ENCODE measurements around the gene CELSR1.

Gene CELSR1

DNA sequence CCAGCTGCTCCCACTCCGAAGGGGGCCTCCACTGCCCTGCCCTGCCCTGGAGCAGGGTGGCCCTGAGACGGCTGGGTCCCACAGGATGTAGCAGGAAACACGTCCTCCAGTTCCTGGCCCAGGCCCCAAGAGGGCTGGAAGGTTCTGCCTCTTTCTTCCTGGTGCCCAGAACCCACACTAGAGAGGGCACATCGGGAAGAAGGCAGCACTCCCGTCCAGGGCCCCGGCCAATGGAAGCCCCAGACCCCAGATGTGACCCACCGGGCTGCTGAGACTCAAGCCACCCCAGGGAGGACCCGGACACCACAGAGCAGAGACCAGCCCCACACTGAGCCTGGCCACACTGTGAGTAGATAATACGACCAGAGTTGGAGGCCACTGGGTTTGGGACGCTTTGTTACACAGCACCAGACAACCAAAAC, 71.2 kb downstream of the CELSR1 start:
- H3K4me3 ChIP-seq (ENCODE audit: low read length in 2 of 2), result no peak overlapping the region
- H4K91ac ChIP-seq (ENCODE audit: low read depth, low read length, poor library complexity), result no peak overlapping the region
- DNase-seq (ENCODE audit: low spot score), result no peak
- no peak overlapping the region for H2AK5ac ChIP-seq (ENCODE audit: low read depth, low read length)
- H2BK5ac ChIP-seq (ENCODE audit: low read length), result no peak overlapping the region
- no peak overlapping the region for H4K8ac ChIP-seq (ENCODE audit: low read depth, low read length)
- no peak overlapping the region for H3K4ac ChIP-seq (ENCODE audit: low read length)
- no peak overlapping the region for H3K14ac ChIP-seq (ENCODE audit: low read length)
- H3K23ac ChIP-seq (ENCODE audit: low read depth, low read length, poor library complexity), result no peak overlapping the region
- no peak overlapping the region for H3K18ac ChIP-seq (ENCODE audit: low read length)
- no CpG with 5 or more reads among the region's 10 CpGs for WGBS, 2 donors (ENCODE audit: extremely low coverage in 2 of 2, insufficient read length in 2 of 2, insufficient replicate concordance in 1 of 2)
- no peak overlapping the region for H3K27ac ChIP-seq (replicated peaks; ENCODE audit: low read length)
- H2AFZ ChIP-seq (ENCODE audit: low read length), result no peak overlapping the region
- peaks cover 0 to 3% of the 10 kb centered on the region in 2 donors for H3K4me1 ChIP-seq (ENCODE audit: control insufficient read depth in 2 of 2, insufficient read depth in 1 of 2, low read depth in 1 of 2, low read length in 2 of 2)
- H3K27me3 ChIP-seq (ENCODE audit: control insufficient read depth in 3 of 3, insufficient read depth in 3 of 3, low read depth in 1 of 3, low read length in 3 of 3), result no peaks in the 10 kb centered on the region
- H2BK12ac ChIP-seq (ENCODE audit: low read length), result no peak overlapping the region
- no peak overlapping the region for H3K4me2 ChIP-seq (ENCODE audit: insufficient read depth, low read length, poor library complexity, severe bottlenecking)
- H2BK120ac ChIP-seq (ENCODE audit: low read depth, low read length), result no peak overlapping the region
- peaks cover 4% of the 10 kb centered on the region for H3K79me1 ChIP-seq (ENCODE audit: low read depth, low read length)
- H3K9ac ChIP-seq (ENCODE audit: low read depth, low read length, poor library complexity), result no peak overlapping the region
- peaks cover 0 to 28% of the 10 kb centered on the region in 2 donors for H3K36me3 ChIP-seq (replicated peaks in 1 of 2; ENCODE audit: control insufficient read depth in 2 of 2, insufficient read depth in 2 of 2, low read length in 2 of 2)
- no peak overlapping the region for H2BK15ac ChIP-seq (ENCODE audit: low read length)
- H3K9me3 ChIP-seq (replicated peaks in 1 of 2; ENCODE audit: control insufficient read depth in 2 of 2, insufficient read depth in 1 of 2, low read depth in 1 of 2, low read length in 2 of 2), result no peaks in the 10 kb centered on the region

DNA sequence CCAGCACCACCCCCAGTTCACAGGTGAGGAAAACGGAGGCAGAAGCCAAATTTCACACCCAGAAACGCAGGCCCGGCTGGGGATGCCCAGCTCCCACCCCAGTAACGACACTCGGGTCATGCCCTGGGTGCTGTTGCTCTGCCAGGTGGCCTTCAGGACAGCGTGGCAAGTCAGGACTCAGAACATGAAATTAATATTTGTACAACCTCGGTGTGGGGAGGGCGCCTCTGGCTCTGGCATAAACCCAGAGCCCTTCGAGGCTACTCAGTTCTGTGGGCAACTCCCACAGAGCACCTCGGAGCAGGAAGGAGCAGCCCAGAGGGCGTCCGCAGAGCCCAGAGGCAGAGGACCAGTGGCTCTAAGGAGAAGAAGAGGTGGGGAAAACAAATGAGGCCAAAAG, 71.6 kb downstream of the CELSR1 start:
- H3K79me1 ChIP-seq (ENCODE audit: low read depth, low read length), result peaks cover 4% of the 10 kb centered on the region
- no peak overlapping the region for H2BK12ac ChIP-seq (ENCODE audit: low read length)
- peak overlapping the region; percentile 34 for H2AK5ac ChIP-seq (ENCODE audit: low read depth, low read length)
- H3K9me3 ChIP-seq (replicated peaks in 1 of 2; ENCODE audit: control insufficient read depth in 2 of 2, insufficient read depth in 1 of 2, low read depth in 1 of 2, low read length in 2 of 2), result no peaks in the 10 kb centered on the region
- no peak overlapping the region for H3K4ac ChIP-seq (ENCODE audit: low read length)
- H3K4me3 ChIP-seq (ENCODE audit: low read length in 2 of 2), result no peak overlapping the region
- no peak overlapping the region for H3K27ac ChIP-seq (replicated peaks; ENCODE audit: low read length)
- H2BK120ac ChIP-seq (ENCODE audit: low read depth, low read length), result no peak overlapping the region
- H3K4me2 ChIP-seq (ENCODE audit: insufficient read depth, low read length, poor library complexity, severe bottlenecking), result no peak overlapping the region
- H3K4me1 ChIP-seq (ENCODE audit: control insufficient read depth in 2 of 2, insufficient read depth in 1 of 2, low read depth in 1 of 2, low read length in 2 of 2), result peaks cover 0 to 3% of the 10 kb centered on the region in 2 donors
- no peak overlapping the region for H4K91ac ChIP-seq (ENCODE audit: low read depth, low read length, poor library complexity)
- H4K8ac ChIP-seq (ENCODE audit: low read depth, low read length), result no peak overlapping the region
- H3K36me3 ChIP-seq (replicated peaks in 1 of 2; ENCODE audit: control insufficient read depth in 2 of 2, insufficient read depth in 2 of 2, low read length in 2 of 2), result peaks cover 0 to 28% of the 10 kb centered on the region in 2 donors
- no peak overlapping the region for H3K9ac ChIP-seq (ENCODE audit: low read depth, low read length, poor library complexity)
- DNase-seq (ENCODE audit: low spot score), result no peak
- peak overlapping the region; percentile 43 for H2BK5ac ChIP-seq (ENCODE audit: low read length)
- no CpG with 5 or more reads among the region's 12 CpGs for WGBS, 2 donors (ENCODE audit: extremely low coverage in 2 of 2, insufficient read length in 2 of 2, insufficient replicate concordance in 1 of 2)
- H3K27me3 ChIP-seq (ENCODE audit: control insufficient read depth in 3 of 3, insufficient read depth in 3 of 3, low read depth in 1 of 3, low read length in 3 of 3), result no peaks in the 10 kb centered on the region
- H3K14ac ChIP-seq (ENCODE audit: low read length), result peak overlapping the region; percentile 31
- no peak overlapping the region for H2BK15ac ChIP-seq (ENCODE audit: low read length)
- H3K18ac ChIP-seq (ENCODE audit: low read length), result peak overlapping the region; percentile 67
- H2AFZ ChIP-seq (ENCODE audit: low read length), result no peak overlapping the region
- H3K23ac ChIP-seq (ENCODE audit: low read depth, low read length, poor library complexity), result no peak overlapping the region

DNA sequence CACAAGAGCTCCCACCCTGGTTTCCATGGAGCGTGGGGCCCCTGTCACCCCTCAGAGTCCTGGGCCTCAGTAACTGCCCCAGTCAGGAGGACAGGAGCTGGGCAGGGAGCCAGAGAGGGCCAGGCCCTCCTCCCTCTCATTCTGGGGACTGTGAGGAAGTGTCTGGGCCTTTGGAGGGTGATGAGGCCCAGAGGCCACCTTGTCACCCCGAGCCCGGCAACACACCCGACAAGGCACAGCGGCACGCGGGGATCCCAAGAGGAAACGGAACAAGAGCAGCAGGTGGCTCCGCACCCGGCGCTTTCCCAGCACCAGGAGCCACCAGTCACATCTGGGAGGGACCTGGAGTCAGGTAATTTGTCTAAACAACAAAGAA, 72.1 kb downstream of the CELSR1 start:
- Histone ChIP-seq H3K4me2 (ENCODE audit: insufficient read depth, low read length, poor library complexity, severe bottlenecking) (no peak overlapping the region), H3K4me3 (ENCODE audit: low read length in 2 of 2) (no peak overlapping the region), H2BK120ac (ENCODE audit: low read depth, low read length) (no peak overlapping the region), H2BK5ac (ENCODE audit: low read length) (peak overlapping the region; percentile 43), H3K4me1 (ENCODE audit: control insufficient read depth in 2 of 2, insufficient read depth in 1 of 2, low read depth in 1 of 2, low read length in 2 of 2) (peaks cover 0 to 3% of the 10 kb centered on the region in 2 donors), H4K91ac (ENCODE audit: low read depth, low read length, poor library complexity) (no peak overlapping the region), H3K14ac (ENCODE audit: low read length) (no peak overlapping the region), H3K23ac (ENCODE audit: low read depth, low read length, poor library complexity) (no peak overlapping the region), H4K8ac (ENCODE audit: low read depth, low read length) (no peak overlapping the region), H3K79me1 (ENCODE audit: low read depth, low read length) (peaks cover 4% of the 10 kb centered on the region), H3K27ac (replicated peaks; ENCODE audit: low read length) (no peak overlapping the region), H3K9me3 (replicated peaks in 1 of 2; ENCODE audit: control insufficient read depth in 2 of 2, insufficient read depth in 1 of 2, low read depth in 1 of 2, low read length in 2 of 2) (no peaks in the 10 kb centered on the region), H3K36me3 (replicated peaks in 1 of 2; ENCODE audit: control insufficient read depth in 2 of 2, insufficient read depth in 2 of 2, low read length in 2 of 2) (peaks cover 0 to 28% of the 10 kb centered on the region in 2 donors), H2BK12ac (ENCODE audit: low read length) (no peak overlapping the region), H2AFZ (ENCODE audit: low read length) (no peak overlapping the region), H3K27me3 (ENCODE audit: control insufficient read depth in 3 of 3, insufficient read depth in 3 of 3, low read depth in 1 of 3, low read length in 3 of 3) (no peaks in the 10 kb centered on the region), H2BK15ac (ENCODE audit: low read length) (no peak overlapping the region), H3K18ac (ENCODE audit: low read length) (peak overlapping the region; percentile 46), H3K9ac (ENCODE audit: low read depth, low read length, poor library complexity) (no peak overlapping the region), H3K4ac (ENCODE audit: low read length) (no peak overlapping the region), H2AK5ac (ENCODE audit: low read depth, low read length) (peak overlapping the region; percentile 79)
- no CpG with 5 or more reads among the region's 11 CpGs for WGBS, 2 donors (ENCODE audit: extremely low coverage in 2 of 2, insufficient read length in 2 of 2, insufficient replicate concordance in 1 of 2)
- DNase-seq (ENCODE audit: low spot score), result no peak

DNA sequence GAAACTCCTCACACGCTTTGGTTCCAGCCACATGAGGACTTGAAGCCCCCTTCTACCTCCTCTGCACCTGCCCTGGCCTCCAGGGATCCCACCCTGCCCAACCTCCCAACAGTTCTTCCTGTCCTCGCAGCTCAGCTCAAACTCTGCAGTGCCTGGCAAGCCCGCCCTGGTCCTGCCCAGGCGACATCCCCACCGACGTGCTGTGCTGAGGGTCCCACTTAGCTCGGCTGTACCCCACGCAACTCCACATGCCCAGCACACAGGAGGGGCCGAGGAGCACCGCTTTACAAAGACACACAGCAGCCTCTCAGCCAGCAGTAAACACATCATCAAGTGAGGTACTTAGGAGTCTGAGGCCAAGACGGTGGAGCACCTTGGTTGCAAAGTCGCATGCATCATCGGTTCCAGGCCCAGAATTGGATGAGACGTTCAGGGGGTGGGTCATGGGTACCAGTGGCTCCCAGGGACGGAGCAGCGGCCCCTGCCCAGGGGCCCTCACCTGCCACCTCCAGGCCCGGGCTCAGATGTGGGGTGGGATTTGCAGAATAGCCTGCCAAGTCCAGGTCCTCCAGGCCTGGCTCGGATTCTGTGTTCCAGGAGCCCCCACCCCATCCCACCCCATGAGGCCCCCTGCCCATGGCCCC, 72.6 kb downstream of the CELSR1 start:
- no peak overlapping the region for H4K91ac ChIP-seq (ENCODE audit: low read depth, low read length, poor library complexity)
- peak overlapping the region; percentile 43 for H2BK5ac ChIP-seq (ENCODE audit: low read length)
- H3K18ac ChIP-seq (ENCODE audit: low read length), result peak overlapping the region; percentile 79
- peak overlapping the region; percentile 81 for H2BK120ac ChIP-seq (ENCODE audit: low read depth, low read length)
- H2BK12ac ChIP-seq (ENCODE audit: low read length), result no peak overlapping the region
- no peak overlapping the region for H3K4me2 ChIP-seq (ENCODE audit: insufficient read depth, low read length, poor library complexity, severe bottlenecking)
- no CpG with 5 or more reads among the region's 18 CpGs for WGBS, 2 donors (ENCODE audit: extremely low coverage in 2 of 2, insufficient read length in 2 of 2, insufficient replicate concordance in 1 of 2)
- peak overlapping the region; percentile 30 for H3K9ac ChIP-seq (ENCODE audit: low read depth, low read length, poor library complexity)
- H4K8ac ChIP-seq (ENCODE audit: low read depth, low read length), result peak overlapping the region; percentile 52
- DNase-seq (ENCODE audit: low spot score), result no peak
- no peaks in the 10 kb centered on the region for H3K9me3 ChIP-seq (replicated peaks in 1 of 2; ENCODE audit: control insufficient read depth in 2 of 2, insufficient read depth in 1 of 2, low read depth in 1 of 2, low read length in 2 of 2)
- H3K4ac ChIP-seq (ENCODE audit: low read length), result peak overlapping the region; percentile 6
- peaks cover 0 to 3% of the 10 kb centered on the region in 2 donors for H3K4me1 ChIP-seq (ENCODE audit: control insufficient read depth in 2 of 2, insufficient read depth in 1 of 2, low read depth in 1 of 2, low read length in 2 of 2)
- peaks cover 0 to 28% of the 10 kb centered on the region in 2 donors for H3K36me3 ChIP-seq (replicated peaks in 1 of 2; ENCODE audit: control insufficient read depth in 2 of 2, insufficient read depth in 2 of 2, low read length in 2 of 2)
- no peaks in the 10 kb centered on the region for H3K27me3 ChIP-seq (ENCODE audit: control insufficient read depth in 3 of 3, insufficient read depth in 3 of 3, low read depth in 1 of 3, low read length in 3 of 3)
- no peak overlapping the region for H2BK15ac ChIP-seq (ENCODE audit: low read length)
- peak overlapping the region; percentile 49 for H2AK5ac ChIP-seq (ENCODE audit: low read depth, low read length)
- H3K27ac ChIP-seq (replicated peaks; ENCODE audit: low read length), result no peak overlapping the region
- H3K79me1 ChIP-seq (ENCODE audit: low read depth, low read length), result peaks cover 4% of the 10 kb centered on the region
- no peak overlapping the region for H3K4me3 ChIP-seq (ENCODE audit: low read length in 2 of 2)
- H3K23ac ChIP-seq (ENCODE audit: low read depth, low read length, poor library complexity), result no peak overlapping the region
- H3K14ac ChIP-seq (ENCODE audit: low read length), result no peak overlapping the region
- no peak overlapping the region for H2AFZ ChIP-seq (ENCODE audit: low read length)

All from neuronal stem cell (in vitro differentiated cells).